ENCODE data around the gene SMG6. TPM values are rescaled to one million over a fixed set of nuclear protein-coding genes. Genes with fewer than 3 reads are reported as not detected.

Gene SMG6
- total and polyA plus RNA-seq, 2 donors (not counting 1 experiment from before 2014, with no cell fraction given), result 10.6 to 35.5 TPM

GRCh38 chr17:2235792-2236366 lies 67.7 kb downstream of the SMG6 start:
- Mint-ChIP-seq H3K9me3 (ENCODE audit: insufficient read depth) (no peaks in the 10 kb centered on the region), H3K27me3 (no peaks in the 10 kb centered on the region), H3K27ac (no peak overlapping the region), H3K4me3 (no peak overlapping the region), H3K4me1 (peaks cover 22% of the 10 kb centered on the region)
- 92% methylated on average over 2 of the region's 6 CpGs for WGBS (ENCODE audit: insufficient coverage)
- H4K20me1 ChIP-seq (ENCODE audit: control insufficient read depth, insufficient read depth, low read length, poor library complexity, severe bottlenecking), result no peaks in the 10 kb centered on the region
- H3K9ac ChIP-seq (ENCODE audit: low read length), result no peak overlapping the region
- H3K27me3 ChIP-seq (replicated peaks in 1 of 4; ENCODE audit: control extremely low read depth in 1 of 4, control insufficient read depth in 3 of 4, insufficient read depth in 4 of 4, low read length in 3 of 4), result no peaks in the 10 kb centered on the region
- H3K9me3 ChIP-seq (ENCODE audit: control extremely low read depth in 1 of 3, control insufficient read depth in 2 of 3, insufficient read depth in 1 of 3, low read length in 2 of 3), result no peaks in the 10 kb centered on the region
- no peak overlapping the region for H3K4me2 ChIP-seq (replicated peaks; ENCODE audit: low read depth, low read length, poor library complexity, severe bottlenecking)
- H3K4me3 ChIP-seq (ENCODE audit: control extremely low read depth in 1 of 5, extremely low read depth in 1 of 5, insufficient read depth in 1 of 5, low read depth in 2 of 5, low read length in 4 of 5), result no peak overlapping the region
- TF ChIP-seq EZH2 (IDR thresholded peaks at IDR 0.05; ENCODE audit: borderline replicate concordance, insufficient read depth, low read depth, low read length, poor library complexity, severe bottlenecking) (no peak), CTCF (IDR thresholded peaks at IDR 0.05) (no peak)
- ATAC-seq (ENCODE audit: low read depth) (no peak), DNase-seq (no peak)
- no peak overlapping the region for H2AFZ ChIP-seq (ENCODE audit: insufficient read depth, low read depth, low read length, poor library complexity, severe bottlenecking)
- H3K79me2 ChIP-seq (ENCODE audit: control insufficient read depth, insufficient read depth, low read length), result peaks cover 10% of the 10 kb centered on the region
- peaks cover 12 to 25% of the 10 kb centered on the region in 2 donors for H3K4me1 ChIP-seq (ENCODE audit: control insufficient read depth in 2 of 2, insufficient read depth in 2 of 2, low read length in 2 of 2)
- POLR2A ChIA-PET, result interaction anchor here (0.6 kb wide), 1 partner anchor 51 kb away, joined by 6 read pairs; no protein-coding TSS in a partner anchor
- H3K36me3 ChIP-seq (replicated peaks in 1 of 2; ENCODE audit: control extremely low read depth in 1 of 2, control insufficient read depth in 1 of 2, extremely low read depth in 1 of 2, insufficient read depth in 2 of 2, low read length in 1 of 2), result peaks cover 7 to 30% of the 10 kb centered on the region in 2 experiments
- intact Hi-C loops (cut with micrococcal nuclease), result no loop called here
- CTCF ChIA-PET, result interaction anchor here (0.7 to 1.4 kb wide), 6 partner anchors 9 to 181 kb away, joined by 3 to 8 read pairs (median 4); partner anchors contain the start of gene HIC1
- no peak overlapping the region for H3K27ac ChIP-seq (ENCODE audit: low read length in 2 of 2)

GRCh38 chr17:2235265-2235664 lies 68.3 kb downstream of the SMG6 start:
- H3K4me3 Mint-ChIP-seq, result no peak overlapping the region
- CTCF ChIA-PET, result interaction anchor here (1.0 to 1.4 kb wide), 3 partner anchors 10 to 179 kb away, joined by 3 to 8 read pairs (median 7); no protein-coding TSS in a partner anchor

More at GRCh38 chr17:2235265-2235664, 68.3 kb downstream of the SMG6 start:
- Mint-ChIP-seq H3K27me3 (no peaks in the 10 kb centered on the region), H3K4me1 (peaks cover 16% of the 10 kb centered on the region), H3K9me3 (ENCODE audit: insufficient read depth) (no peaks in the 10 kb centered on the region), H3K27ac (no peak overlapping the region)
- TF ChIP-seq CTCF (IDR thresholded peaks at IDR 0.05), result no peak
- TF ChIP-seq EZH2 (IDR thresholded peaks at IDR 0.05; ENCODE audit: borderline replicate concordance, insufficient read depth, low read depth, low read length, poor library complexity, severe bottlenecking), result no peak
- H3K4me3 ChIP-seq (ENCODE audit: control extremely low read depth in 1 of 5, extremely low read depth in 1 of 5, insufficient read depth in 1 of 5, low read depth in 2 of 5, low read length in 4 of 5), result no peak overlapping the region
- DNase-seq (no peak), ATAC-seq (ENCODE audit: low read depth) (no peak)
- H3K27ac ChIP-seq (ENCODE audit: low read length in 2 of 2), result no peak overlapping the region
- peaks cover 9 to 32% of the 10 kb centered on the region in 2 experiments for H3K36me3 ChIP-seq (replicated peaks in 1 of 2; ENCODE audit: control extremely low read depth in 1 of 2, control insufficient read depth in 1 of 2, extremely low read depth in 1 of 2, insufficient read depth in 2 of 2, low read length in 1 of 2)
- H3K4me1 ChIP-seq (ENCODE audit: control insufficient read depth in 2 of 2, insufficient read depth in 2 of 2, low read length in 2 of 2), result peaks cover 8 to 20% of the 10 kb centered on the region in 2 donors
- H3K27me3 ChIP-seq (replicated peaks in 1 of 4; ENCODE audit: control extremely low read depth in 1 of 4, control insufficient read depth in 3 of 4, insufficient read depth in 4 of 4, low read length in 3 of 4), result no peaks in the 10 kb centered on the region
- H3K4me2 ChIP-seq (replicated peaks; ENCODE audit: low read depth, low read length, poor library complexity, severe bottlenecking), result no peak overlapping the region
- POLR2A ChIA-PET, result no interaction called here
- no peak overlapping the region for H3K9ac ChIP-seq (ENCODE audit: low read length)
- peaks cover 10% of the 10 kb centered on the region for H3K79me2 ChIP-seq (ENCODE audit: control insufficient read depth, insufficient read depth, low read length)
- H4K20me1 ChIP-seq (ENCODE audit: control insufficient read depth, insufficient read depth, low read length, poor library complexity, severe bottlenecking), result no peaks in the 10 kb centered on the region
- H2AFZ ChIP-seq (ENCODE audit: insufficient read depth, low read depth, low read length, poor library complexity, severe bottlenecking), result no peak overlapping the region
- no peaks in the 10 kb centered on the region for H3K9me3 ChIP-seq (ENCODE audit: control extremely low read depth in 1 of 3, control insufficient read depth in 2 of 3, insufficient read depth in 1 of 3, low read length in 2 of 3)
- 100% methylated on average over 2 of the region's 4 CpGs for WGBS (ENCODE audit: insufficient coverage)
- intact Hi-C loops (cut with micrococcal nuclease), result no loop called here

Measured in B cell (primary cell).